Activated effector memory CD4-positive, alpha-beta T cell treated with anti-CD3 and anti-CD28 coated beads, Interleukin-2, amount 50 U/mL, for 16 hours (primary cell): ENCODE results near the gene ZCCHC18.

Source experiments
- DNase-seq: peaks from one replicate; pipeline ENCODE4 v3.0.0-alpha.2; 2020

ZCCHC18 gene

GRCh38 chrX:104134583-104135261 is 22.4 kb downstream of the ZCCHC18 start:
- no peak for DNase-seq

GRCh38 chrX:104135677-104136076 is 23.4 kb downstream of the ZCCHC18 start:
- DNase-seq = no peak

- DNase-seq = peak; percentile 74
Measured at GRCh38 chrX:104136241-104137019, 24.1 kb downstream of the ZCCHC18 start.

- no peak for DNase-seq
Measured at GRCh38 chrX:104137496-104137895, 25.2 kb downstream of the ZCCHC18 start.

GRCh38 chrX:104141087-104141760 is 28.9 kb downstream of the ZCCHC18 start:
- no peak for DNase-seq

DNA sequence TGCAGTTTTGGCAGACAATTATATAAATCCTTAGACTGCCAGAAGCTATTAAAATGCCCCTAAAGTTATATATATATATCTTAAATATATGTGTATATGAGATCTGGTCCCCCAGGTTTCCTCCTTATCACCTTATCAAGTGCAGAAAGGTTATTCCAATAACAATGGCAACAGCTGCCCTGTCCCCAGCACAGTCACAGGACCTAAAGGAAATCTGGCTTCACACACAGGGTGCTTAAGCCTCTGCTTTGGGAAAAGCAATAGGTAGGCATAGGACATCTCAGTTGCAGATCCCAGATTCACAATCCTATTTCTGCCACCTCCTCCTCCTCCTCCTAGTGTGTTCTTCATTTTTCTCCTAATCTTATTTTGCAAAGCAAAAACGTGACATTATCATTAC is 38.7 kb downstream of the ZCCHC18 start:
- DNase-seq = no peak

- DNase-seq = peak; percentile 90
Measured at GRCh38 chrX:104156630-104157529, 44.6 kb downstream of the ZCCHC18 start, which contains the start of gene SLC25A53. TSS of gene SLC25A53 (minus strand) at chrX:104157009. CDS start at chrX:104105257, 51,752 bp downstream.
